GM12875 (cell line): ENCODE data around the gene MBD3L2.
"Not testable (repeated sequence)": the region's sequence is repeated elsewhere in the genome, so short reads cannot be mapped to it uniquely, and the experiment has no call there.

Experiments used
- H3K4me3 ChIP-seq: one replicate; pipeline ENCODE4 v1.5.1; 2011; ENCODE audit warnings: low read depth, low read length, control low read depth
- CTCF ChIP-seq: IDR thresholded peaks from 2 replicates; pipeline ENCODE4 v1.5.1; 2011; ENCODE audit warnings: low read depth, mild to moderate bottlenecking, control low read depth, inconsistent platforms, low read length, moderate library complexity, borderline replicate concordance; ENCODE audit not compliant: insufficient read depth

MBD3L2 gene

GRCh38 chr19:7063339-7063738, 14.2 kb downstream of the MBD3L2 start:
- no peak for TF ChIP-seq CTCF
- no peak overlapping the region for H3K4me3 ChIP-seq

- no peak overlapping the region for H3K4me3 ChIP-seq
- no peak for TF ChIP-seq CTCF
Observed at GRCh38 chr19:7063764-7064418, 14.8 kb downstream of the MBD3L2 start.

GRCh38 chr19:7067122-7067521, 18.0 kb downstream of the MBD3L2 start:
- H3K4me3 ChIP-seq: not testable (repeated sequence)

- no peak for TF ChIP-seq CTCF
Observed at GRCh38 chr19:7067716-7068115, 18.6 kb downstream of the MBD3L2 start.

GRCh38 chr19:7068599-7068998, 19.5 kb downstream of the MBD3L2 start:
- H3K4me3 ChIP-seq: peak overlapping the region; percentile 6
- no peak for TF ChIP-seq CTCF

More at GRCh38 chr19:7067716-7068115, 18.6 kb downstream of the MBD3L2 start:
- H3K4me3 ChIP-seq: no peak overlapping the region

GRCh38 chr19:7069042-7069903, 20.2 kb downstream of the MBD3L2 start, which contains the start of gene ZNF557:
ZNF557 (plus strand) TSS chr19:7069703; CDS start chr19:7075075, 5,372 bp downstream.
- no peak for TF ChIP-seq CTCF

GRCh38 chr19:7069904-7070226, 20.7 kb downstream of the MBD3L2 start:
- peak overlapping the region; percentile 91 for H3K4me3 ChIP-seq
- TF ChIP-seq CTCF: no peak

More at GRCh38 chr19:7069042-7069903, 20.2 kb downstream of the MBD3L2 start, which contains the start of gene ZNF557:
- H3K4me3 ChIP-seq: peak within 1 kb of the TSS; percentile 91
